WI38 (cell line): Measurements from ENCODE around the gene ZC3H7A.
"Not testable (repeated sequence)": the region's sequence is repeated elsewhere in the genome, so short reads cannot be mapped to it uniquely, and the experiment has no call there.

Source experiments
- H3K4me3 ChIP-seq: 2 replicates; pipeline ENCODE4 v1.5.1; 2011; ENCODE audit warnings: low read depth, mild to moderate bottlenecking, control low read depth, low read length
- TF ChIP-seq, protein P1 (sequence below): IDR thresholded peaks from 2 replicates; pipeline ENCODE4 v1.5.1; 2012; ENCODE audit warnings: low read depth, mild to moderate bottlenecking, control low read depth, low read length

ZC3H7A gene

DNA sequence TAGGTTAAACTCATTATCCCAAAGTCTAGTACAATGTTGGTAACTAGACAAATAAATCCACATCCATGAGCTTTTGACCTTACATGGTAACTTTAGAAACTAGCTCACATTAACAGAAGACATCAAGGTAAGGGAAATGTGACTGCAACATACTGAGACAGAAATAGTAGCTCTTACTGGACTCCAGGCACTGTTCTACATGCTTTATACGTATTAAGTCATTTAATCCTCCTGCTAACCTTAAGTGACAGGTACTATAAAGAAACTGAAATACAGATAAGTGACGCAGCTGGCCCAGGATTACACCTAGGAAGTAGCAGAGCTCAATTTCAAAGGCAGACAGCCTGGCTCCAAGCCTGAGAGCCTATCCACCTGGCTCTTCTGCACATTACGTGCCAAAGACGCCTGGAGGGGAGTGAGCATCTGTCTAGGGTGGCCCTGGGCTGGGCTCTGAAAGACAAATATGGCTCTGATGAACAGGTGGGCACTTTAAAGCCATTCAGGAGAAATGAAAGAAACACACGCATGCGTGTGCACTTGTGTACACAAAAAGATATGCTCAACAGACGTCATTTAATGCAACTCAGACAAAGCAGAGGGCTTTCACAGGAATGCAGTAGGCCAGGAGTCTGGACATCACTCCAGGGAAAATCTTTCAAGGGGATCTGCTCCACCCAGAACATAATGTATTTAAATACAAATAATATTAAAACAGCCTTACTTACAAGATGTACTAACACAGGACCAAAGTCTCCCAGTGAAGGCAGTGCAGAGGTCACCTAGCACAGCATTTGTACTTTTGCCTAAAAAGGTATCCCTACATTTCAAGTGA is 4.4 kb downstream of the ZC3H7A start:
- TF ChIP-seq, protein P1, sequence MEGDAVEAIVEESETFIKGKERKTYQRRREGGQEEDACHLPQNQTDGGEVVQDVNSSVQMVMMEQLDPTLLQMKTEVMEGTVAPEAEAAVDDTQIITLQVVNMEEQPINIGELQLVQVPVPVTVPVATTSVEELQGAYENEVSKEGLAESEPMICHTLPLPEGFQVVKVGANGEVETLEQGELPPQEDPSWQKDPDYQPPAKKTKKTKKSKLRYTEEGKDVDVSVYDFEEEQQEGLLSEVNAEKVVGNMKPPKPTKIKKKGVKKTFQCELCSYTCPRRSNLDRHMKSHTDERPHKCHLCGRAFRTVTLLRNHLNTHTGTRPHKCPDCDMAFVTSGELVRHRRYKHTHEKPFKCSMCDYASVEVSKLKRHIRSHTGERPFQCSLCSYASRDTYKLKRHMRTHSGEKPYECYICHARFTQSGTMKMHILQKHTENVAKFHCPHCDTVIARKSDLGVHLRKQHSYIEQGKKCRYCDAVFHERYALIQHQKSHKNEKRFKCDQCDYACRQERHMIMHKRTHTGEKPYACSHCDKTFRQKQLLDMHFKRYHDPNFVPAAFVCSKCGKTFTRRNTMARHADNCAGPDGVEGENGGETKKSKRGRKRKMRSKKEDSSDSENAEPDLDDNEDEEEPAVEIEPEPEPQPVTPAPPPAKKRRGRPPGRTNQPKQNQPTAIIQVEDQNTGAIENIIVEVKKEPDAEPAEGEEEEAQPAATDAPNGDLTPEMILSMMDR = no peak
- H3K4me3 ChIP-seq = no peak overlapping the region

DNA sequence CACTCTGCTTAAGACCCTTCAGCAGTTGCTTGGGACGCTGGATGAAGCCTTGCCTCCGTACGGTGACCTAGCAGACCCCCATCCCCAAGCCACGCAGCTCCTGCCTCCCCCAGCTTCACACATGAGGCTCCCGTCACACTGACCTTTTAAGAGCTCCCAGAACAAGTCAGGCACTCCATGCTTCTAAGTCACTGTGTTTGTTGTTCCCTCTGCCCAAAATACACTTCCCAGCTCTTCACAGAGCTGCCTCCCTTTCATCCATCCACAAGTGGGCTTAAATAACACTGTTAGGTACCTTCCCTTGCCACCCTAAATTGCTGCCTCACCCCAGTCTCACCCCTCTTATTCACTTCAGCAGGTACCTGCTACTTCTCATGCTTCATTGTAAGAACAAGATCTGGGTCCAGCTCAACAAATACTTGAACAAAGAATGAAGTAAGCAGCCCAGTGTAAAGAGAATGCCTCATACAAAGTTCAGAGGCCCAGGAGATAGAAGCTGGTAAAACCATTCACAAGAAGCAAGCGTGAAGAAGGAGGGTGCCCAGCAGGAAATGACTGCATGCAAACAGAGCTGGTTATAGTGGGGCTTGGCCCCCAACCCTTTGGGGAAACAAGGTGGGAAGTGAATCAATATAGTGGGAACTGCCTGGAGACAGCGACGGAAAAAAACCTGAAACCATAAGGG is 5.8 kb downstream of the ZC3H7A start:
- TF ChIP-seq, protein P1 = no peak
- H3K4me3 ChIP-seq = no peak overlapping the region

DNA sequence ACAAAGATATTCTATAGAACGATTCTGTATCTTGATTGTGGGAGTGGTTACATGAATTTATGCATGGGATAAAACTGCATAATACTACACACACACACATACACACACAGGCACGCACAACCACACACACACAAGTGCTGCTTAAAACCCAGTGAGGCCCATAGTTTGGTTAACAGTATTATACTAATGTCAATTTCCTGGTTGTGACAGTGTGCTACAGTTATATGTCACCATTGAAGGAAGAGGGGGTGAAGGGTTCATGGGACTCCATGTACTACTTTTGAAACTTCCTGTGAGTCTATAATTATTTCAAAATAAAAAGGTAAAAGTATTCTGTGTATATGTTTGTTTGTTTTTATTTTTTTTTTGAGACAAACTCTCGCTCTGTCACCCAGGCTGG is 8.1 kb downstream of the ZC3H7A start:
- H3K4me3 ChIP-seq = no peak overlapping the region
- TF ChIP-seq, protein P1 = no peak

DNA sequence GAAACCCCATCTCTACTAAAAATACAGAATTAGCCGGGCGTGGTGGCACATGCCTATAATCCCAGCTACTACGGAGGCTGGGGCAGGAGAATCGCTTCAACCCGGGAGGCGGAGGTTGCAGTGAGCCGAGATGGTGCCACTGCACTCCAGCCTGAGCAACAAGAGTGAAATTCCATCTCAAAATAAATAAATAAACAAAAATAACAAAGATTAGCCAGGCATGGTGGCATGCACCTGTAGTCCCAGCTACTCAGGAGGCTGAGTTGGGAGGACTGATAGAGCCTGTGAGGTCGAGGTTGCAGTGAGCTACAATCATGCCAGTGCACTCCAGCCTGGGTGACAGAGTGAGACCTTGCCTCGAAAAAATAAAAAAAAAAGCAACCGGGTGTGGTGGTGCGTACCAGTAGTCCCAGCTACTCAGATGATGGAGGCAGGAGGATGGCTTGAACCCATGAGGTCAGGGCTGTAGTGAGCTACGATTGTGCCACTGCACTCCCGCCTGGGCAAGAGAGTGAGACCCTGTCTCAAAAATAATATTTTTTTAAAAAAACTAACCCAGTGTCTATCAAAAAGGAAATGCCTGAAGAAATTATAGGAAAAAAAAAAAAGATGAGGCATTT is 12.0 kb downstream of the ZC3H7A start:
- H3K4me3 ChIP-seq = not testable (repeated sequence)

DNA sequence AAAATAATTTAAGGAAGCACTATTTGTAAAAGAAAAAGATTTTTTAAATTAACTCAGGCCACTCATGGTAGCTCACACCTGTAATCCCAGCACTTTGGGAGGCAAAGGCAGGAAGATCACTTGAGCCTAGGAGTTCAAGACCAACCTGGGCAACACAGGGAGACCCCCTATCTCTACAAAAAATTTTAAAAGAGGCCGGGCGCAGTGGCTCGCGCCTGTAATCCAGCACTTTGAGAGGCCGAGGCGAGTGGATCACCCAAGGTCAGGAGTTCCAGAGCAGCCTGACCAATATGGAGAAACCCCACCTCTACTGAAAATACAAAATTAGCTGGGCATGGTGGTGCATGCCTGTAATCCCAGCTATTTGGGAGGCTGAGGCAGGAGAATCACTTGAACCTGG is 12.7 kb downstream of the ZC3H7A start:
- not testable (repeated sequence) for H3K4me3 ChIP-seq

DNA sequence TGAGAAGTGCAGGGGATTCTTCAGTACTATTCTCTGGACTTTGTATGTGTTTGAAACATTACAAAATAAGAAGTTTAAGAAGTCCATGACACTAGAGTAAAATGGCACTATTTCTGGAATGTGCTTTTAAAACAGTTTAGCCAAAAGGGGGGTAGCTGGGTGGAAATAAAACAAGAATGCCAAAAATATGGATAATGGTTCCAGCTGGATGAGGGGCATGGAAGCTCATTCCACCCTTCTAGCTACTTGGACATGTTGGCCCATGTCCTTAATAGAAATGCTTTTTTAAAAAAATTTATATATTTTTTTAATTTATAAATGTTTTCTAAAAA is 13.1 kb downstream of the ZC3H7A start:
- H3K4me3 ChIP-seq = peak overlapping the region; percentile 29
- TF ChIP-seq, protein P1 = no peak

DNA sequence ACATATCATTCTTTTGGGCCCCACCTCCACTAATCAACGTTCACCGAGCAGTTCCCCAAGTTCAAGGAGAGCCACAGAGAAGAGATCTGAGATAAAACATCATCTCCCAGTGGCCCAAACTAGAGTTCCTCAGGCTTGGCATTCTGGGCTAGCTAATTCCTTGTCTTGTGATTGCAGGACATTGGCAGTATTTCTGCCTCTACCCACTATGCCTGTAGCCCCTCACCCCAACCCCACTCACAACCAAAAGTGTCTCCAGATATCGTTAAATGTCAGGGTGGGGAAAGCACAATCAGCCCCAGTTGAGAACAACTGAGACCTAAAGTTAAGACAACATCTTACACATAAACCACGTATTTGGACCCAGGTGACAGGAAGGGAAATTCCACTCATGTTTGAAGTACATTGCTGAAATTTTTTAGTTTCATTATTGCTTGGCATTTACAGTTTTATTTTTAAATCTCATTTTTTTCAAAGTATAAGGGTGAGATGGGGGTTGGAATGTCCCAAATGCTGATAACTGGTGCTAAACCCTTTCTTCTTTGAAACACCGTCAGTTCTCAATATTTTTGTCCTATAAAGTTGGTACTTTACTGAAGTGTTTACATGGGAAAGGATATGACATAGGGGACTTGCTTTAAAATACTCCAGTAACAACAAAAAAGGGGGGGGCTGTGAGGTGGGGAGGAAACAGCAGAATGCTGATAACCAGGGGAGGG is 13.6 kb downstream of the ZC3H7A start:
- TF ChIP-seq, protein P1 = no peak
- H3K4me3 ChIP-seq = peak overlapping the region; percentile 29

DNA sequence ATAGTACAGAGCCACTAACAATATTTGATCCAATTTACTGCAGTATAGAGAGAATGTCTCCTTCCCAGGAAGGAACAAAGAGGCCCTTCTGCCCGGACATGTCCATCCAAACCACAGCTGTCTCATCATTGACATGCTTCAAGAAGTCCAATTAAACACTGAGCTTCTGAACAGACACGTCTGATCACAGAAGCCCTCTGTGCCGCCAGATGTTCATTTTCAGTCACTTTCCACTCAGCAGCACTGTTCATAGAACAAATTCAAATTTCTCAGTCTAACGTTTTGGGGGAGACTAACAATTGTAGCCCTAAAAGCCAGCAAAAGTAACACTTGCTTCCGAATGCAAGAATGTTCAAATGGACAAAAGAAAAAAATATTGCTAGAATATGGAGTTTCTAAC is 15.3 kb downstream of the ZC3H7A start:
- 0 out of 2 replicates have a peak overlapping the region, but pooled peaks have one; percentile 9 for H3K4me3 ChIP-seq

More for the DNA sequence above, 15.3 kb downstream of the ZC3H7A start:
- TF ChIP-seq, protein P1 = no peak
